Midbrain (tissue), 1 donor: ENCODE data around the gene PPP1CC.
"Not testable (repeated sequence)": the region's sequence is repeated elsewhere in the genome, so short reads cannot be mapped to it uniquely, and the experiment has no call there.

Experiments used
- DNase-seq: peaks from one replicate; lab custom pipeline; 2025; lab: John Stamatoyannopoulos, UW

PPP1CC gene

GRCh38 chr12:110742718-110743570 is at the start of gene PPP1CC:
PPP1CC (minus strand) TSS chr12:110742891; CDS start chr12:110742707, 184 bp downstream.
- peak; percentile 94 for DNase-seq

- no peak for DNase-seq
These were observed 48.9 kb upstream of the PPP1CC start for GRCh38 chr12:110791589-110791988.

- no peak for DNase-seq
These were observed 47.6 kb upstream of the PPP1CC start for GRCh38 chr12:110790301-110790700.

GRCh38 chr12:110786012-110786411 is 43.3 kb upstream of the PPP1CC start:
- no peak for DNase-seq

GRCh38 chr12:110785240-110785639 is 42.5 kb upstream of the PPP1CC start:
- no peak for DNase-seq

- no peak for DNase-seq
These were observed 40.2 kb upstream of the PPP1CC start for GRCh38 chr12:110782922-110783321.

GRCh38 chr12:110782094-110782493 is 39.4 kb upstream of the PPP1CC start:
- DNase-seq = no peak

GRCh38 chr12:110780448-110780847 is 37.8 kb upstream of the PPP1CC start:
- DNase-seq = no peak

- DNase-seq = no peak
These were observed 36.3 kb upstream of the PPP1CC start for GRCh38 chr12:110778833-110779577.

- no peak for DNase-seq
These were observed 33.7 kb upstream of the PPP1CC start for GRCh38 chr12:110776410-110776809.

- no peak for DNase-seq
These were observed 33.3 kb upstream of the PPP1CC start for GRCh38 chr12:110775997-110776396.

GRCh38 chr12:110774824-110775223 is 32.1 kb upstream of the PPP1CC start:
- DNase-seq = no peak

- no peak for DNase-seq
These were observed 26.3 kb upstream of the PPP1CC start for GRCh38 chr12:110768960-110769359.

- no peak for DNase-seq
These were observed 25.2 kb upstream of the PPP1CC start for GRCh38 chr12:110767863-110768262.

- DNase-seq = no peak
These were observed 23.8 kb upstream of the PPP1CC start for GRCh38 chr12:110766311-110767154.

- not testable (repeated sequence) for DNase-seq
These were observed 22.9 kb upstream of the PPP1CC start for GRCh38 chr12:110765572-110765971.

- no peak for DNase-seq
These were observed 22.4 kb upstream of the PPP1CC start for GRCh38 chr12:110765111-110765510.

GRCh38 chr12:110763583-110763982 is 20.9 kb upstream of the PPP1CC start:
- no peak for DNase-seq

- DNase-seq = no peak
These were observed 20.2 kb upstream of the PPP1CC start for GRCh38 chr12:110762891-110763290.

GRCh38 chr12:110760204-110760609 is 17.5 kb upstream of the PPP1CC start:
- DNase-seq = no peak

GRCh38 chr12:110758922-110759321 is 16.2 kb upstream of the PPP1CC start:
- DNase-seq = no peak

GRCh38 chr12:110756611-110757010 is 13.9 kb upstream of the PPP1CC start:
- DNase-seq = no peak
